Progenitor cell of endocrine pancreas (in vitro differentiated cells): ENCODE results near the gene ANKHD1. TPM values are rescaled to one million over a fixed set of nuclear protein-coding genes. Genes with fewer than 3 reads are reported as not detected.
A peak's percentile ranks its signal among the peaks of the same experiment; 100 is the strongest.

Experiments
- DNase-seq: peaks from one replicate; pipeline ENCODE4 v3.0.0; 2021; ENCODE audit warnings: low spot score; ENCODE audit not compliant: unreplicated experiment
- H3K27ac Mint-ChIP-seq: 2 replicates; pipeline ENCODE4 v1.8.0; 2021; ENCODE audit warnings: mild to moderate bottlenecking, moderate library complexity, mixed read lengths
- H3K27me3 Mint-ChIP-seq: 2 replicates; pipeline ENCODE4 v1.8.0; 2021; ENCODE audit warnings: mixed read lengths
- H3K36me3 Mint-ChIP-seq: 2 replicates; pipeline ENCODE4 v1.8.0; 2022; ENCODE audit warnings: mixed read lengths; ENCODE audit not compliant: insufficient read depth
- H3K4me1 Mint-ChIP-seq: 2 replicates; pipeline ENCODE4 v1.8.0; 2021; ENCODE audit warnings: low read depth, mixed read lengths
- H3K4me3 Mint-ChIP-seq: 2 replicates; pipeline ENCODE4 v1.8.0; 2021; ENCODE audit warnings: low read depth, mild to moderate bottlenecking, moderate library complexity, mixed read lengths
- H3K9me3 Mint-ChIP-seq: 2 replicates; pipeline ENCODE4 v1.8.0; 2021; ENCODE audit warnings: low read depth, mixed read lengths
- total RNA-seq: library from RNA; stranded (reverse); gene quantifications from 2 replicates; pipeline ENCODE4 v1.2.1, GENCODE V29; 2021
- TF ChIP-seq, protein P1 (sequence below): fragments of 200-600 bp; sonication (generic); IDR thresholded peaks from one replicate; pipeline ENCODE4 v1.5.0; 2021; ENCODE audit warnings: antibody characterized with exemption, mild to moderate bottlenecking; ENCODE audit not compliant: unreplicated experiment

ANKHD1 gene
- total RNA-seq, 1 donor from 2014 or later: 115 TPM

GRCh38 chr5:140513124-140513523 lies 111.5 kb downstream of the ANKHD1 start:
- H3K9me3 Mint-ChIP-seq: no peaks in the 10 kb centered on the region

GRCh38 chr5:140524003-140524402 lies 122.4 kb downstream of the ANKHD1 start:
- TF ChIP-seq, protein P1, sequence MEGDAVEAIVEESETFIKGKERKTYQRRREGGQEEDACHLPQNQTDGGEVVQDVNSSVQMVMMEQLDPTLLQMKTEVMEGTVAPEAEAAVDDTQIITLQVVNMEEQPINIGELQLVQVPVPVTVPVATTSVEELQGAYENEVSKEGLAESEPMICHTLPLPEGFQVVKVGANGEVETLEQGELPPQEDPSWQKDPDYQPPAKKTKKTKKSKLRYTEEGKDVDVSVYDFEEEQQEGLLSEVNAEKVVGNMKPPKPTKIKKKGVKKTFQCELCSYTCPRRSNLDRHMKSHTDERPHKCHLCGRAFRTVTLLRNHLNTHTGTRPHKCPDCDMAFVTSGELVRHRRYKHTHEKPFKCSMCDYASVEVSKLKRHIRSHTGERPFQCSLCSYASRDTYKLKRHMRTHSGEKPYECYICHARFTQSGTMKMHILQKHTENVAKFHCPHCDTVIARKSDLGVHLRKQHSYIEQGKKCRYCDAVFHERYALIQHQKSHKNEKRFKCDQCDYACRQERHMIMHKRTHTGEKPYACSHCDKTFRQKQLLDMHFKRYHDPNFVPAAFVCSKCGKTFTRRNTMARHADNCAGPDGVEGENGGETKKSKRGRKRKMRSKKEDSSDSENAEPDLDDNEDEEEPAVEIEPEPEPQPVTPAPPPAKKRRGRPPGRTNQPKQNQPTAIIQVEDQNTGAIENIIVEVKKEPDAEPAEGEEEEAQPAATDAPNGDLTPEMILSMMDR: no peak
- H3K27ac Mint-ChIP-seq: no peak overlapping the region

More at GRCh38 chr5:140513124-140513523, 111.5 kb downstream of the ANKHD1 start:
- Mint-ChIP-seq H3K36me3 (peaks cover 33% of the 10 kb centered on the region), H3K27me3 (no peaks in the 10 kb centered on the region), H3K4me3 (no peak overlapping the region), H3K27ac (no peak overlapping the region), H3K4me1 (no peaks in the 10 kb centered on the region)
- no peak for DNase-seq
- TF ChIP-seq, protein P1: no peak

DNA sequence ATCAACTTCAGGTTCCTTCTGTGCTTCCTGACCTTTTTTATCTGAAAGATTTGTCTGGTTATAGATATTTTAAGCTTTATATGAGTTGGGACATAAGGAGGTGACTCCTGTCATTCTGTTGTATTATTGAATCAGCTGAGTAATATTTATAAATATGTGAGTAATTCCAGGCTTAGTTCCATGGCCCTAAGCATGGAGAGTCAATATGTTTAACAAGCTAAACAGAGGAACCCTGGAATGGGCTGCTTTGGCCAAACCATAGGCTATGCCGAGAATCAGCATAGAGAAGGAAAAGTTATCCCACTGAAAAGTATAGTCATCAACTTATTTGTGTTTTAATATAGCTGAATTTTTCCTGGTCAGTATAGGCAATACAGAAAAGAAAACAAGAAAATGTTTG lies 138.6 kb downstream of the ANKHD1 start:
- DNase-seq: no peak
- H3K27ac Mint-ChIP-seq: no peak overlapping the region
- peaks cover 26% of the 10 kb centered on the region for H3K36me3 Mint-ChIP-seq
- no peaks in the 10 kb centered on the region for H3K4me1 Mint-ChIP-seq
- TF ChIP-seq, protein P1: no peak
- no peaks in the 10 kb centered on the region for H3K27me3 Mint-ChIP-seq
- no peaks in the 10 kb centered on the region for H3K9me3 Mint-ChIP-seq
- no peak overlapping the region for H3K4me3 Mint-ChIP-seq

More at GRCh38 chr5:140524003-140524402, 122.4 kb downstream of the ANKHD1 start:
- Mint-ChIP-seq H3K4me1 (no peaks in the 10 kb centered on the region), H3K36me3 (peaks cover 18% of the 10 kb centered on the region), H3K9me3 (no peaks in the 10 kb centered on the region), H3K27me3 (no peaks in the 10 kb centered on the region), H3K4me3 (no peak overlapping the region)
- no peak for DNase-seq

GRCh38 chr5:140542972-140543371 lies 141.3 kb downstream of the ANKHD1 start:
- Mint-ChIP-seq H3K9me3 (no peaks in the 10 kb centered on the region), H3K27me3 (no peaks in the 10 kb centered on the region), H3K4me3 (no peak overlapping the region), H3K36me3 (peaks cover 19% of the 10 kb centered on the region), H3K27ac (no peak overlapping the region), H3K4me1 (peaks cover 12% of the 10 kb centered on the region)
- TF ChIP-seq, protein P1: no peak
- DNase-seq: no peak

DNA sequence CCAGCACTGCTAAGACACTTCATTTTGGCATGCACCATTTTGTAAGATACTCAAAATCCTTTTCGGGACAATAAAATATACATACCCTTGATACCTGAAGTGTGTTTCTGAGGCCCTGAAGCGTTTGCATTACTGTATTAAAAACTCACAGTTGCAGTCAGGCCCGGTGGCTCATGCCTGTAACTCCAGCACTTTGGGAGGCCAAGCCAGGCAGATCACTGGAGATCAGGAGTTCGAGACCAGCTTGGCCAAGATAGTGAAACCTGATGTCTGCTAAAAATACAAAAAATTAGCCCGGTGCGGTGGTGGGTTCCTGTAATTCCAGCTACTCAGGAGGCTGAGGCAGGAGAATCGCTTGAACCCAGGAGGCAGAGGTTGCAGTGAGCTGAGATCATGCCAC lies 143.4 kb downstream of the ANKHD1 start:
- Mint-ChIP-seq H3K27ac (peak overlapping the region; percentile 1), H3K36me3 (peaks cover 13% of the 10 kb centered on the region), H3K4me3 (no peak overlapping the region), H3K9me3 (no peaks in the 10 kb centered on the region), H3K4me1 (peaks cover 14% of the 10 kb centered on the region), H3K27me3 (no peaks in the 10 kb centered on the region)
- TF ChIP-seq, protein P1: no peak
- no peak for DNase-seq
